B cell (primary cell): ENCODE results near the gene OR4Q3.

ENCODE experiments used
- EZH2 ChIP-seq: IDR thresholded peaks from 2 replicates; pipeline ENCODE4 v1.6.1; 2012; ENCODE audit warnings: borderline replicate concordance, low read depth, mild to moderate bottlenecking, moderate library complexity, low read length; ENCODE audit not compliant: insufficient read depth, poor library complexity, severe bottlenecking
- TF ChIP-seq, protein P1 (sequence below): fragments of 200-600 bp; IDR thresholded peaks from one replicate; pipeline ENCODE4 v1.8.0; 2022; ENCODE audit warnings: antibody characterized with exemption, mild to moderate bottlenecking

DNA sequence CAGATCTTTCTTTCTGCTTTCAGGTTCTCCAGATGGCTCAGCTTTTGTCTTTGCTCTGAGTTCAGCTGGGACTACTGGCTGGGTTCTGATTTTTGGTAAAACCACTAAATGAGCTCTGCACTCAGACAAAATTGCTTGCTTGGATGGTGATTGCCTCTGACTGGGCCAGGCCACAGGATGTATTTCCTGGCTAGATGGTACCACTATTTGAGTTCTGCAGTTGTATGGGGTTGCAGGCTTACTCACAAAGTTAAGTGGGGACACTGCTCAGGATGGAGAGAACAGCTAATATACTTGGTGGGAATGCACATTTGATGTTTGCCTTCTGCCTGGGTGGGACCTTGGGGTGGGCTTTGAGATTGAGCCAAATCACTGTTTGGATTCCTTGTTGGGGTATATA, 14.0 kb upstream of the OR4Q3 start:
- TF ChIP-seq, protein P1, sequence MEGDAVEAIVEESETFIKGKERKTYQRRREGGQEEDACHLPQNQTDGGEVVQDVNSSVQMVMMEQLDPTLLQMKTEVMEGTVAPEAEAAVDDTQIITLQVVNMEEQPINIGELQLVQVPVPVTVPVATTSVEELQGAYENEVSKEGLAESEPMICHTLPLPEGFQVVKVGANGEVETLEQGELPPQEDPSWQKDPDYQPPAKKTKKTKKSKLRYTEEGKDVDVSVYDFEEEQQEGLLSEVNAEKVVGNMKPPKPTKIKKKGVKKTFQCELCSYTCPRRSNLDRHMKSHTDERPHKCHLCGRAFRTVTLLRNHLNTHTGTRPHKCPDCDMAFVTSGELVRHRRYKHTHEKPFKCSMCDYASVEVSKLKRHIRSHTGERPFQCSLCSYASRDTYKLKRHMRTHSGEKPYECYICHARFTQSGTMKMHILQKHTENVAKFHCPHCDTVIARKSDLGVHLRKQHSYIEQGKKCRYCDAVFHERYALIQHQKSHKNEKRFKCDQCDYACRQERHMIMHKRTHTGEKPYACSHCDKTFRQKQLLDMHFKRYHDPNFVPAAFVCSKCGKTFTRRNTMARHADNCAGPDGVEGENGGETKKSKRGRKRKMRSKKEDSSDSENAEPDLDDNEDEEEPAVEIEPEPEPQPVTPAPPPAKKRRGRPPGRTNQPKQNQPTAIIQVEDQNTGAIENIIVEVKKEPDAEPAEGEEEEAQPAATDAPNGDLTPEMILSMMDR: no peak
- no peak for TF ChIP-seq EZH2
